Measurements from ENCODE around the gene CAPN12. TPM values are rescaled to one million over a fixed set of nuclear protein-coding genes. Genes with fewer than 3 reads are reported as not detected.
"Not testable (repeated sequence)": the region's sequence is repeated elsewhere in the genome, so short reads cannot be mapped to it uniquely, and the experiment has no call there.

Gene CAPN12
- total RNA-seq, 3 donors from 2014 or later: 0.16 to 9.2 (median 4.1) TPM

DNA sequence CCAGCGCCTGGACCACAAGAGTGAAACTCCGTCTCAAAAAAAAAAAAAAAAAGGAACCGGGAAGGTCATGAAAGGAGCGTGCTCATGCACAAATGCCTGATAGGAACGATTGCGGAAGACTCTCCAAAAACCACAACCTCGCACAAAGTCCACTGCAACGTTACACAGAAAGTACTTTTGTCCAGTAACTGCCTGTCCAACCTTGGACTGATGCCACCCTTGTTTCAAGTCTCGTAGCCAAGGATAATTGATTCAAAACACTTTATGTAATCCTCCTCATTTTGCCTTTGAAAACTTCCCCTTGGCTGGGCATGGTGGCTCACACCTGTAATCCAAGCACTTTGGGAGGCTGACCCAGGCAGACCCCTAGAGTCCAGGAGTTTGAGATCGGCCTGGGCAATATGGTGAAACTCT, 15.3 kb upstream of the CAPN12 start:
- peak in 1 of 2 donors; percentile 39 for DNase-seq (ENCODE audit: low spot score in 2 of 2)
- Histone ChIP-seq H3K27ac (no peak overlapping the region), H3K4me1 (no peaks in the 10 kb centered on the region), H3K36me3 (no peaks in the 10 kb centered on the region), H3K9me3 (no peaks in the 10 kb centered on the region), H3K4me3 (no peak overlapping the region), H3K27me3 (no peaks in the 10 kb centered on the region)
- TF ChIP-seq POLR2A (IDR thresholded peaks at IDR 0.05) (no peak), POLR2AphosphoS5 (IDR thresholded peaks at IDR 0.05) (no peak)
- TF ChIP-seq, protein P1, sequence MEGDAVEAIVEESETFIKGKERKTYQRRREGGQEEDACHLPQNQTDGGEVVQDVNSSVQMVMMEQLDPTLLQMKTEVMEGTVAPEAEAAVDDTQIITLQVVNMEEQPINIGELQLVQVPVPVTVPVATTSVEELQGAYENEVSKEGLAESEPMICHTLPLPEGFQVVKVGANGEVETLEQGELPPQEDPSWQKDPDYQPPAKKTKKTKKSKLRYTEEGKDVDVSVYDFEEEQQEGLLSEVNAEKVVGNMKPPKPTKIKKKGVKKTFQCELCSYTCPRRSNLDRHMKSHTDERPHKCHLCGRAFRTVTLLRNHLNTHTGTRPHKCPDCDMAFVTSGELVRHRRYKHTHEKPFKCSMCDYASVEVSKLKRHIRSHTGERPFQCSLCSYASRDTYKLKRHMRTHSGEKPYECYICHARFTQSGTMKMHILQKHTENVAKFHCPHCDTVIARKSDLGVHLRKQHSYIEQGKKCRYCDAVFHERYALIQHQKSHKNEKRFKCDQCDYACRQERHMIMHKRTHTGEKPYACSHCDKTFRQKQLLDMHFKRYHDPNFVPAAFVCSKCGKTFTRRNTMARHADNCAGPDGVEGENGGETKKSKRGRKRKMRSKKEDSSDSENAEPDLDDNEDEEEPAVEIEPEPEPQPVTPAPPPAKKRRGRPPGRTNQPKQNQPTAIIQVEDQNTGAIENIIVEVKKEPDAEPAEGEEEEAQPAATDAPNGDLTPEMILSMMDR (IDR thresholded peaks at IDR 0.05): no peak
- intact Hi-C loops (cut with DNase I; ENCODE audit: low total_unique reads): no loop called here

DNA sequence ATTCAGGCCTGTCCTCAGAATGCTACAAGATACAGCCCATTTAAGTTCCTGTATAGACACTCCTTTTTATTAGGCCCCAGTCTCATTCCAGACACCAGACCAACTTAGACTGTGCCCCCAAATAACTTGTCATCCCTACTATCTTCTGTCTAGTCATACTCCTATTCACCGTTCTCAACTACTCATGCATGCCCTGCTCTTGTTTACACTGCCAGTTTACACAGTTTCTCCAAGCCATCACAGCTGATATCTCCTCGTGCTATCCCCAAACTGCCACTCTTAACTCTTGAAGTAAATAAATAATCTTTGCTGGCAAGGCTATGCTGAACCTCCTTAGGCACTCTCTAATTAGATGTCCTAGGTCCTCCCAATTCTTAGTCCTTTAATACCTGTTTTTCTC, 9.9 kb upstream of the CAPN12 start:
- DNase-seq (ENCODE audit: low spot score in 2 of 2); H3K27me3 ChIP-seq; intact Hi-C loops (cut with DNase I; ENCODE audit: low total_unique reads); H3K9me3 ChIP-seq; H3K4me1 ChIP-seq; H3K4me3 ChIP-seq; H3K36me3 ChIP-seq: not testable (repeated sequence)
- peak overlapping the region in 1 of 2 donors; percentile 7 for H3K27ac ChIP-seq

DNA sequence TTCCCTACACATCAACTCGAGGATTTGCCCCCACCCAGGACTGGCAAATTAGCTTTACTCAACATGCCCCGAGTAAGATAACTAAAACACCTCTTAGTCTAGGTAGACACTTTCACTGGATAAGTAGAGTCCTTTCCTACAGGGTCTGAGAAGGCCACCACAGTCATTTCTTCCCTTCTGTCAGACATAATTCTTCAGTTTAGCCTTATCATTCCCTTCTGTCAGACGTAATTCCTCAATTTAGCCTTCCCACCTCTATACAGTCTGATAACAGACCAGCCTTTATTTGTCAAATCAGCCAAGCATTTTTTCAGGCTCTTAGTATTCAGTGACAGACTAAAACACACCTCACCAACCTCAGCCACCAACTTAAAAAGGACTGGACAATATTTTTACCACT, 9.5 kb upstream of the CAPN12 start:
- H3K4me1 ChIP-seq; H3K27me3 ChIP-seq; DNase-seq (ENCODE audit: low spot score in 2 of 2); H3K36me3 ChIP-seq; H3K4me3 ChIP-seq; intact Hi-C loops (cut with DNase I; ENCODE audit: low total_unique reads); H3K9me3 ChIP-seq: not testable (repeated sequence)
- peak overlapping the region in 1 of 2 donors; percentile 7 for H3K27ac ChIP-seq

DNA sequence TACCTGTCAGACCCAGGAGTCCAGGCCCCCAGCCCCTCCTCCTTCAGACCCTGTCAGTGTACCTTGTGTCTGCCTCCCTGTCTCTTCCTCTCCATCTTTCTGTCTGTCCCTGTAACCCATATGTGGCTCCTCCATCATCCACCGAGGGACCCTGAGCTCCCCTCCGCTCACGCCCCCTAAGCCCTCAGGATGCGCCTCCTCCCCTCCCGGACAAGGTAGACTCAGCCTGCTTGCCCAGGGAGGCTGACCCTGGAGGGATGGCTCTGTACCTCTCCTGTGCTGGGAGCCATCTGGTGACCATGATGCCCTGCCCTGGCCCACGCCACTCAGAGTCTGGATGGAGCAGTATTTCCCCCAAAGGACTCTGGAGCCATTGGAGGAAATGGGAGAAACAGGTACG, 1.0 kb upstream of the CAPN12 start:
- intact Hi-C loops (cut with DNase I; ENCODE audit: low total_unique reads): no loop called here
- no peaks in the 10 kb centered on the region for H3K9me3 ChIP-seq
- H3K4me1 ChIP-seq: no peaks in the 10 kb centered on the region
- no peak for TF ChIP-seq POLR2AphosphoS5 (IDR thresholded peaks at IDR 0.05)
- TF ChIP-seq, protein P1 (IDR thresholded peaks at IDR 0.05): no peak
- no peak for TF ChIP-seq POLR2A (IDR thresholded peaks at IDR 0.05)
- no peaks in the 10 kb centered on the region for H3K36me3 ChIP-seq
- no peak overlapping the region for H3K27ac ChIP-seq
- no peak overlapping the region for H3K4me3 ChIP-seq
- H3K27me3 ChIP-seq: no peaks in the 10 kb centered on the region
- no peak for DNase-seq (ENCODE audit: low spot score in 2 of 2)

DNA sequence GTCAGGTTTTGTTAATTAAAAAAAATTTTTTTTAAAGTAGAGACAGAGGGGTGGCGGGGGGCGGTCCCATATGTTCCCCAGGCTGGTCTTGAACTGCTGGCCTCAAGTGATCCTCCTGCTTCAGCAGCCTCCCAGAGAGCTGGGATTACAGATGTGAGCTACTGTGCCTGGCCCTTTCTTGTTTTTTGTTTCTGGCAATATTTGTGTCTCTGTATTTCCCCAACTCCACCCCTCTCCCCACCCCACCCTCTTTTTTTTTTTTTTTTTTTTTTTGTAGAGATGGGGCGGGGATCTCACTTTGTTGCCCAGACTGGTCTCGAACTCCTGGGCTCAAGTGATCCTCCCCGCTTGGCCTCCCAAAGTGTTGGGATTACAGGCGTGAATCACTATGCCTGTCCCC, 600 bp upstream of the CAPN12 start:
- Histone ChIP-seq H3K4me3 (no peak overlapping the region), H3K4me1 (no peaks in the 10 kb centered on the region), H3K9me3 (no peaks in the 10 kb centered on the region), H3K27ac (no peak overlapping the region), H3K36me3 (no peaks in the 10 kb centered on the region), H3K27me3 (no peaks in the 10 kb centered on the region)
- no peak for DNase-seq (ENCODE audit: low spot score in 2 of 2)
- intact Hi-C loops (cut with DNase I; ENCODE audit: low total_unique reads): no loop called here
- no peak for TF ChIP-seq POLR2A (IDR thresholded peaks at IDR 0.05)
- TF ChIP-seq, protein P1 (IDR thresholded peaks at IDR 0.05): no peak

- intact Hi-C loops (cut with DNase I; ENCODE audit: low total_unique reads): no loop called here
- Histone ChIP-seq H3K4me3 (no peak overlapping the region), H3K9me3 (no peaks in the 10 kb centered on the region)
Measured at GRCh38 chr19:38743394-38744297, 628 bp downstream of the CAPN12 start.

More at GRCh38 chr19:38743394-38744297, 628 bp downstream of the CAPN12 start:
- Histone ChIP-seq H3K36me3 (no peaks in the 10 kb centered on the region), H3K27ac (no peak overlapping the region), H3K27me3 (no peaks in the 10 kb centered on the region), H3K4me1 (no peaks in the 10 kb centered on the region)
- no peak for DNase-seq (ENCODE audit: low spot score in 2 of 2)
- TF ChIP-seq, protein P1 (IDR thresholded peaks at IDR 0.05): no peak
- TF ChIP-seq POLR2A (IDR thresholded peaks at IDR 0.05) (no peak), POLR2AphosphoS5 (IDR thresholded peaks at IDR 0.05) (no peak)
